GM19438 (cell line): ENCODE results near the gene OVCA2.

ENCODE experiments used
- ATAC-seq: cut with Tn5 transposase; IDR thresholded peaks from one replicate; pipeline ENCODE4 v1.9.1; 2021; ENCODE audit warnings: low read depth; ENCODE audit not compliant: unreplicated experiment

The OVCA2 gene

GRCh38 chr17:2051061-2051932 is 9.5 kb downstream of the OVCA2 start:
- no peak for ATAC-seq

- no peak for ATAC-seq
Measured at GRCh38 chr17:2051933-2052559, 10.2 kb downstream of the OVCA2 start.

- ATAC-seq: no peak
Measured at GRCh38 chr17:2053380-2054261, 11.8 kb downstream of the OVCA2 start.

- ATAC-seq: no peak
Measured at GRCh38 chr17:2054262-2054511, 12.4 kb downstream of the OVCA2 start.

- ATAC-seq: peak; percentile 31
Measured at GRCh38 chr17:2054512-2055291, 12.9 kb downstream of the OVCA2 start, which contains the start of gene HIC1. Gene HIC1, plus strand, starts transcription at chr17:2055103. Its CDS starts 1,588 bp downstream, at chr17:2056691.

- no peak for ATAC-seq
Measured at GRCh38 chr17:2055292-2056205, 13.7 kb downstream of the OVCA2 start.

GRCh38 chr17:2056206-2057174 is 14.7 kb downstream of the OVCA2 start:
- ATAC-seq: no peak

- no peak for ATAC-seq
Measured at GRCh38 chr17:2057175-2057759, 15.4 kb downstream of the OVCA2 start.

GRCh38 chr17:2057760-2058585 is 16.2 kb downstream of the OVCA2 start:
- ATAC-seq: no peak

- no peak for ATAC-seq
Measured at GRCh38 chr17:2058586-2059546, 17.0 kb downstream of the OVCA2 start.

- no peak for ATAC-seq
Measured at GRCh38 chr17:2059547-2060384, 17.9 kb downstream of the OVCA2 start.

- no peak for ATAC-seq
Measured at GRCh38 chr17:2060385-2060658, 18.5 kb downstream of the OVCA2 start.

- ATAC-seq: no peak
Measured at GRCh38 chr17:2060681-2061440, 19.0 kb downstream of the OVCA2 start.

- ATAC-seq: no peak
Measured at GRCh38 chr17:2061441-2061958, 19.7 kb downstream of the OVCA2 start.
